Fibroblast of upper back skin (primary cell): ENCODE measurements around the gene POLR1G.
A peak's percentile ranks its signal among the peaks of the same experiment; 100 is the strongest.

ENCODE experiments used
- DNase-seq: peaks from one replicate; pipeline ENCODE4 v3.0.0-alpha.2; 2013

The POLR1G gene, protein sequence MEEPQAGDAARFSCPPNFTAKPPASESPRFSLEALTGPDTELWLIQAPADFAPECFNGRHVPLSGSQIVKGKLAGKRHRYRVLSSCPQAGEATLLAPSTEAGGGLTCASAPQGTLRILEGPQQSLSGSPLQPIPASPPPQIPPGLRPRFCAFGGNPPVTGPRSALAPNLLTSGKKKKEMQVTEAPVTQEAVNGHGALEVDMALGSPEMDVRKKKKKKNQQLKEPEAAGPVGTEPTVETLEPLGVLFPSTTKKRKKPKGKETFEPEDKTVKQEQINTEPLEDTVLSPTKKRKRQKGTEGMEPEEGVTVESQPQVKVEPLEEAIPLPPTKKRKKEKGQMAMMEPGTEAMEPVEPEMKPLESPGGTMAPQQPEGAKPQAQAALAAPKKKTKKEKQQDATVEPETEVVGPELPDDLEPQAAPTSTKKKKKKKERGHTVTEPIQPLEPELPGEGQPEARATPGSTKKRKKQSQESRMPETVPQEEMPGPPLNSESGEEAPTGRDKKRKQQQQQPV

DNA sequence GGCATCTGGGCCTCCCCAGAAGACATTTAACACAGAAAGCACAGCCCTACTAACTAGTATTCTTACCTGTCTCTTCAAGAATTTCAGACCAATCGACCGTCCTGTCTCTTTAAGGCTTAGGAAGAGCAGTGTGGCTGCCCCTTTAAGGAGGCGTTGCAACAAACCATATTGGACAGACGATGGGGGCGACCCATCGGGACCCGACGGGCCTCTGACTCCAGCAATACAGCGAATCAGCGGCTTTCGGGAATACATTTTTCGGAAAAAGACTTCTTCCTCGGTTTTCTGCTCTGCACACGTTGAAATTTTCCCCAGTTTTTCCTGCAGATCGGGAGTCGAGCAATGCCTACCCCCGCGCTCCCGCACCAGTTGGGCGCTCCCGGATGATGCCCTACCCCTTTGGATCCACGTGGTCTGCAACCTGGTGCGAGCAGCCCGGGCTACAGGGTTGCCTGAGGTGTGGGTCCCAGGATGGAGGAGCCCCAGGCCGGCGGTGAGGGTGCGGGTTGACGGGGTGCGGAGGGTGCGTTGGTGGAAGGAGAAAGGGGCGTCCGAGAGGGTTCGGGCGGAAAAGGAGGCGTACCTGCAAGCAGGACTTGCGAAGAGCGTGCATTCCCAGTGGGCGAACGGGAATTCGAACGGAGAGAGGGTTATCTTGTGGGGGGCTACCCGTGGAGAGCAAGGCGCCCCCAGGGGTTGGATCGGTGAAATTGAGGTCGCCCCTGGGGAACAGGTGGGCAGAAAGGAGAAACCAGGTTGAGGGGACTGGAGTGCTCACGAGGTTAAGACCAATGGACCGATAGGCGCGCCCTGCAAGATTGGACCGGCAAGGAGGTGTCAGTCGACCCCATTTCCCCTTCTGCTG is at the start of gene POLR1G:
POLR1G (plus strand) TSS at position 419 of the 865 bp plus-strand sequence; CDS start at position 472, 53 bp downstream.
- peak; percentile 80 for DNase-seq

DNA sequence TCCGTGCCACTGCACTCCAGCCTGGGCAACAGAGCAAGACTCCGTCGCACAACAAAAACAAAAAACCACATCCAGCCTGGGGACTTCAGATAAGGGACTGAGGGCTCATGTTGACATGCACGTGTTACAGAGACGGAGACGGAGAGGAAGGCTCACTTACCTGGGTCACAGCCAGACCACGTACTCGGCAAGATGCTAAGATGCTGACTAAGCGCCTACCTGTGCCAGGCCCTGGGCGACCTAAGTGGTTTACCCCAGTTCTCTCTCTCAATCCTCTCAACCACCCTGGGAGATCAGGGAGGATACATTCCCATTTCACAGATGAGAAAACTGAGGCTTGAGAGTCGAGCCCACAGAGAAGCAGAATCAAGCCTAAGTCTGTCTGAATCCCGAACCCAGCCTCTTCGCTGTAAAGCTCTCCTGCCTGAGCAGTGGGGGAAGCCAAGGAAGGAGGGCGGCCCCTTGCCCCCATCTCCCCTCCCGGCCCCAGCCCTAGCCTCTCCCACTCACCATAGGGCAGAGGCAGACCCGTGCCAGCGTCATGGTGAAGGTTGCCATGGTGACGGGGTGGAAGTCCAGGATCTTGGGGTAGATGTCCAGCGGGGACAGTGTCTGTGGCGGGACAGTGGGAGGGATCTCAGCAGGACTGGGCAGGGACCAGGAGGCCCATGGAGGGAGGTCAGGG is 49.5 kb upstream of the POLR1G start:
- DNase-seq: no peak

DNA sequence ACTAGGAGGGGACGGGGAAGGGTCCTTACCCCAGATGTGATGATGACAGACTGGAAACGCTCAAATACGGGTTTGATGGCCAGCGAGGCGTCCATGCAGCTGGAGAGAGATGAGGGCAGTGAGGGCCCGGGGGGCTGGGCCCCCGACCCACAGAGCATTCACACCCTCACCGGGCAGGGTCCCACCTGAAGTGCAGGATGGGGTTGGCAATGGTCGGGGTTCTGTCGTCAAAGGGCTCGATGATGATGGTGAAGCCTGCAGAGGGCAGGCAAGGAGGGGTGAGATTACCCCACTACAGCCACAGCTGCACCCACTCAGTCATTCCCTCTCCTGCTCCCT is 49.0 kb upstream of the POLR1G start:
- no peak for DNase-seq

DNA sequence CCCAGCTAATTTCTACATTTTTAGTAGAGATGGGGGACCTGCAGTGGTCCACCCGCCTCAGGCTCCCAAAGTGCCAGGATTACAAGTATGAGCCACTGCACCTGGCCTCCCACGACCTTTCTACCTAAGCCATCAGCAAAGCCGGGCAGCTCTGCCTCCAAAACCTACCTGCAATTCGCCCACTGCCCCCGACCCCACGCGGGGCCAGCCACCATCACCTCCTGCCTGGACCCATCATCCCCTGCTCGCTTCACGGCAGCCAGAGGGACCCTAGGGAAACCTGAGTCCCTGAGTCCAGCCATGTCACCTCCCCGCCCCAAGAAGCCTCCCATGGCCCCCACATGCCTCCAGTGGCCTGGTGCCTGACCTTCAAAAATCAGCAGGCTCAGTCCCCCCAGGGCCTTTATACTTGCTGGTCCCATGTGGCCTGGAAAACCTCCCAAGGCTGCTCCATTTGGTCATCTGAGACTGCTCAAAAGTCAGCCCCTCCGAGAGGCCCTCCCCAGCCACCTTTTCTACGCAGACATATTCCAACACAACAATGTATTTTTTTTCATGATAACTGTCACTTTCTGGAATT is 48.1 kb upstream of the POLR1G start:
- no peak for DNase-seq

DNA sequence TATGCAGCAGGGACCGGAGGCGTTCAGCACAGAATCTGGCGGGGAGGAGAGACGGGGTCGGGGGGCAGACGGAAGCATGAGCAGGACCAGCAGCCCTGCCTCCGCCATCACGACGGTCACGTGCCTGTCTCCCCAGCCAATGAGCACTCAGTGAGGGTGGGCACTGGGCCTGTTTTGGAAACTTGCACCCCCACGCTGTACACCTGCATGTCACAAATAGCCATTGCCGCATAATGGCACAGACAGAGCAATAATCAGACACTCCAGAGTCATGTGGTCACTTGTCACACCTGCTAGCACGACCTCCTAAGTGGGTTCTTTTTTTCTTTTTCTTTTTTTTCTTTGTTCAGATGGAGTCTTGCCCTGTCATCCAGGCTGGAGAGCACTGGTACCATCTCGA is 44.8 kb upstream of the POLR1G start:
- DNase-seq: no peak

DNA sequence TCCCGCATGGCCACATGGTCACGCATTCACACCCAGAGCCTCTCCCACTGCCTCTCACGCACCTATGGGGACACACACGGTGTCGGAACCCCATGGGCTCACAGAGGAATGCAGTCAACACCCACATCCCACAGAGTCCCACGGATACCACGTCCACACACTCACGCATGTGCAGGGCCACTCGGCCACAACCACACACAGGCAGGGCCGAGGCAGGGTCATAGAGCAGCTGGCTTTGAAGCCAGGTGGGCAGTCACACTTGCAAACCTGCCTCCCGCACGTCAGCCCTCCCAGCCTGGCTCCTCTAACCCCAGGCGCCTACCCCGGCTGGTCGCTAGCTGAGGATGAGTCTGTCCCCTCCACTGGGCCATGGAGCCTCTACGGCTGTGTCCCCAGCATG is 44.2 kb upstream of the POLR1G start:
- DNase-seq: no peak

DNA sequence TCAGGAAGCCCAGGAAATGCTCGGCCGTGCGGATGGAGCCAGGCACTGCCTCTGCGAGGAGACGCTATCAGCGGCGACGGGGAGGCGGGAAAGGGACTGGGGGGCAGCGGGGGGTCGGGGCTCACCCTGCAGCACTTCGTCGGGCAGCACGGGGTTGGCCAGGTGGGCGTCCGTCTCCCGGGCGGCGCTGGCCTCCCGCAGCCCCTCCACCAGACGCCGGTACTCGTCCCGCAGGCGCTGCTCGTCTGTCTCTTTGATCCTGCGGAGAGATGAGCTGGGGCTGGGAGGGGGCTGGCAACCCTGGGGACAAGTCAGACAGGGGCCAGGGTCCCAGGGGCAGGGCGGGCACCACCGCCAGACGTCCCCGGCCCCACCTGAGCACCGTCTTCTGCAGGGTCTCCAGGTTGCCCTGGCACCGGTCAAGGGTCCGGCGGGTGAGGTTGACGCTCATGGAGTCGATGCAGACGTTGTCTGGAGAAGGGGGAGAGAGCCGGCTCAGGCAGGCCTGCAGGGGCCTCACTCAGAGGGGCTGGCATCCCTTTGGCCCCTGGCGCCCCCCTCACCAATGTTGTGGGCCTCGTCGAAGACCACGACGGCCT is 42.5 kb upstream of the POLR1G start:
- no peak for DNase-seq

DNA sequence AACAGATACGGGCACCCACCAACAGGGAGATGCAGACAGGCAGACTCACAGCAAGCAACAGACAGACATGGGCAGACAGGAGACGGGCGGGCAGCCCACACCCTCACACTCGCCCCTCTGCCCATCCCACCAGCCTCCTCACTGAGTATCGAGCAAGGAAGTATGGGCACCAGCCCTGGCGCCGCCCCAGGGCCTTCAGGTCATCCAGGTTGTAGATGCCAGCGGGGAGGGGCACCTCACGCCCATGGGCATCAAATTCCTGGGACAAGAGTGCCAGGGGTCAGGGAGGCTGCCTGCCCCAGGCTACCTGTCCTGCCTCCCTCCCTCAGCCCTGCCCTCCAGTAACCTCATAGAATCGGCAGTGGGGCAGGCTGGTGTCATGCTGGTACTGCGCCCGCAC is 41.7 kb upstream of the POLR1G start:
- DNase-seq: no peak

DNA sequence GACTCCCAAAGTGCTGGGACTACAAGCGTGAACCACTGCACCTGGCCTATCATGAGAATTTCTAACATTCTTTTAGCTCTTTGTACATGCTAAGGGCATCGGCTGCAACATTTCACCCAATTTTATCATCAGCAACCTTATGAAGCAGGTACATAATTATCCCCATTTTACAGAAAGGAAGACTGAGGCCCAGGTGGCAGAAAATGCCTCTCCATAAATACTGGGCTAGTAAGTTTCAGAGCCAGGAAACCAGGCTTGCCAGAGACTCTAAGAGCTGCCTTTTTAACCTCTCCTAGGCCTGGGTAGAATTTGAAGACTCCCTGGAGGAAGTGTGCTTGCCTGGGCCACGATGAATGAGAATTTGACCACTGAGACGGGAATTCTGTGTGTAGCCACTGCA is 38.3 kb upstream of the POLR1G start:
- no peak for DNase-seq

DNA sequence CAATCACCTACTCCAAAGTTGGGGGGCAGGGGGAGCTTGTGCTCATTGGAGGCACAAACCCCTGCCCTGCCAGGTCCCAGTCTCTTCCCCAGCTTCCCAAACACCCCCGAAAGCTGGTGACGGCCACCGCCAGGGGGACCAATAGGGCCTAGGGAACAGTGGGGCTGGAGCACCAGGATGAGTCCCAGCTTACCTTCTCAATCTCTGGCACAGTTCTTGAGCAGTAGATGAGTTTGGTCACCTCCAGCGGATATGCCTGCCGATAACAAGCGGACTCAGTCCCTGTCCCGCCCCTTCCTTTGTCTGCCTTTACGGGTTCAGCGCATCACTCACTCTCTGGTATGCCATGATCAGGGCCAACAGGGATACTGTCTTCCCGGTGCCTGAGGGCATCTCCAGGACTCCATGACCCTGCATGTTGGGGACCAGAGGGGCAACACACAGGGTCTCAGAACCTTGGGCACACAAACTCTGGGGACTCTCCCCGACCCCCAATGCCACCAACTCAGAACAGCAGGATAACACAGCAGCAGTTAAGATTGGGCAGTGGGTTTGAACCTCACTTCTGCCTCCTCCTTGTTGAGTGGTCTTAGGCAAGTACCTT is 37.6 kb upstream of the POLR1G start:
- DNase-seq: no peak

DNA sequence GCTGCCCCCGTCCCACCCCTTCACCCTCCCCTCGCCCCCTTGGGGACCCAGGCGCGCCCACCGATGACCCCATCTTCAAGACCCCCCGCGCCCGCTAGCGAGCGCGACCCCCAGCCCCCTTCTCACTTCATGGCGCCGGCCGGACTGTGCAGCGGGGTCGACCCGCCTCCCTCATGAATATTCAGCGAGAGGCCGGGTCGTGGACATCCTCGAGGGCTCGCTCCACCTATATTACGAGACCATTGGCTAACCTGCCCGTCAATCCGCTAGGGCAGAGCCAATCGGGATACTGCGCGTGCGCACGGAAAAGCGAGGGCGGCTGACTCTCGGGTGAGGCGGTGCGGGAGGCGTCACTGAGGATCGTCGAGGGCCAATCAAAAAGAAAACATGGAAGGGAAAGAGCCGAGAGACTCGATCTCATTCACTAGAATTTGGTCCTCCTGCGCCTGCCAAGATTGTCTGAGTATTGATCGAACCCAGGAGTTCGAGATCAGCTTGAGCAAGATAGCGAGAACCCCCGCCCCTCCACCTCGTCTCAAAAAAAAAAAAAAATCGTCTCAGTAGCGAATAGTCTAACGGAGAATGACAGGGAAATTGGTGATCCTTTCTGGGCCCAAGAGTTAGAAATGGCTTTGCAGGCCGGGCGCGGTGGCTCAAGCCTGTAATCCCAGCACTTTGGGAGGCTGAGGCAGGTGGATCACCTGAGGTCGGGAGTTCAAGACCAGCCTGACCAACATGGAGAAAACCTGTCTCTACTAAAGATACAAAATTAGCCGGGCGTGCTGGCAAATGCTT is 35.8 kb upstream of the POLR1G start, which contains the start of gene ERCC2:
ERCC2 (minus strand) TSS at position 164 of the 795 bp plus-strand sequence; CDS start at position 131, 33 bp downstream.
- DNase-seq: peak; percentile 99

DNA sequence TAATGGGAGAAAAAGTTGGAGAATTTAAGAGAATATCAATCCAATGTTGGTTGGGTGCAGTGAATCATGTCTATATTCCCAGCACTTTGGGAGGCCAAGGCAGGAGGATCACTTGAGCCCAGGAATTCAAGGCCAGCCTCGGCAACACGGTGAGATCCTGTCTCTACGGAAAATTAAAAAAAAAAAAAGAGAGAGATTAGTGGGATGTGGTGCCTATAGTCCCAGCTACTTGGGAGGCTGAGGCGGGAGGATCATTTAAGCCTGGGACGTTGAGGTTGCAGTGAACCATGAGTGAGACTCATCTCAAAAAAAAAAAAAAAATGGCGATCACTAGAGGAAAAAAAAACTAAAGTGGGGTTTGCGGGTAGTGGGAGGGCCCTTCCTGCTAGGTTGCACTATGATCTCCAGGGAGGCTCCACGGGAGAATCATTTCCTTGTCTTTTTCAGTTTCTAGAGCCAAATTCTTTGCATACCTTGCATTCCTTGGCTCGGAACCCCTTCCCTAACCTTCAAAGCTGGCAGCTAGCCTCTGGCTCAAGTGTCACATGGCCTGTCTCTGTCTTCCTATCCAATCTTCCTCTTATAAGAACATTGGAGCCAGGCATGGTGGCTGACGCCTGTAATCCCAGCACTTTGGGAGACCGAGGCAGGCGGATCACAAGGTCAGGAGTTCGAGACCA is 30.3 kb upstream of the POLR1G start:
- DNase-seq: peak; percentile 100

DNA sequence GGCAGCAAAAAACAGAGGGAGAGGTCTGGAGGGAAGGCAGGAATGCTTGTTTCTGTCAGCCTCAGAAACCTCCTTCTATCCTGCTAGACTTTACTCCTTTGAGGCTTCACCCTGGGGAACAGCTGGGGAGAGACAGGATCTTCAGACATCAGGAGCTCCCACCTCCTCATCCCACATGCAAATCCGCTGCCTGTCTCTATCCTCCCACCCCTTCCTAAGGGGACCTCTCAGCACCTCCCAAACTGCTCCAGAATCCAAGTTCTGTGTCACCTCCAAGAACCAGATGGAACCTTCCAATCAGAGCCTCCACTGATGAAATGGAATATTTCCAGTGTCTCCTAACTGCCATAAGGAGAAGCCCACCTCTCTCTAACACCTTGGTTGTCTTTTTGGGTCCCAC is 26.3 kb upstream of the POLR1G start:
- no peak for DNase-seq

DNA sequence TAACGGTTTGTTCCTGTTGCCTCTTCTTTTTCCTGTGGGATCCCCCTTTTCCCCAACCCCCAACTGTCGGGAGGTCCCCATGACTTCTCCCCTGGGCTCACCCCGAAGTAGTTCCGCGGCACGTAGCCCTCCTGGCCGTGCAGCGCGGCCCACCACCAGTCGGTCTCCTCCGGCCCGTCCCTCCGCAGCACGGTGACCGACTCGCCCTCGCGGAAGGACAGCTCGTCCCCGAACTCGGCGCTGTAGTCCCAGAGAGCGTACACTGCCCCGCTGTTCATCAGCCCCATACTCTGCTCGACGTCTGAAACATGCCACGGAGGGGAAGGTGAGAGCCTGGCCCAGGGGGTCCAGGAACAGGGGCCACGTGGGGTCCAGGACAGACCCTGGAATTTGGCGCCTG is 24.0 kb upstream of the POLR1G start:
- no peak for DNase-seq

DNA sequence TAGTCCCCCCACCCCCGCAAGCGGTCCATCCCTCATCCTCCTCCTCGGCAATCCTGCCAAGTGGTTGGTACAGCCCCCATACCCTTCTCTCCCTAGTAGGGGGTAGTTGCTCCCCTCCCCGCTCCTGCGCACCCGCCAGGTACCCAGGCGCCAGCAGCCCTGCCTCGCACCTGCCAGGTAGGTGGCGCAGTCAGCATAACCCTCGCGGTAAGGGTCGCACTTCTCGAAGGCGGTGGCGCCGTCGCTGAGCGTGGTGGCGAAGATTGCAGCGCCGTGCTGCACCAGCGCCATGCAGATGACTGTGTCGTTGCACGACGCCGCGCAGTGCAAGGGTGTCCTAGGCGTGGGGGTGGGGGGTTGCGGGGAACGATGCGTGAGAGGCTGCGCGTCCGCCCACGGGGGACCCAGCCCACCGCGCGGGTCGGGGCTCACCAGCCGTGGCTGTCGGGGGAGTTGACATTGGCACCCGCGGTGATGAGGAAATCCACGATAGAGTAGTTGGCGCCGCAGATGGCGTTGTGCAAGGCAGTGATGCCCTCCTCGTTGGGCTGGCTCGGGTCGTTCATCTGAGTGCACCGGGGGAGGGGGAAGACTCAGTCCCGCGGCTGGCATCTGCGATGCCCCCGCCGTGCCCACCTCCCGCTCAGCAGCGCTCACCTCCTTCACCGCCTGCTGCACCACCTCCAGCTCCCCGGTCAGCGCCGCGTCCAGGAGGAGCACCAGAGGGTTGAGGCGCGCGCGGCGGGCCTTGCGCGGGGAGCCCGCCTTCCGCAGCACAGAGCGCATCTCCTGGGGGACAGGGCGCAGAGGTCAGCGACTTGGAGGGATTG is 20.8 kb upstream of the POLR1G start:
- no peak for DNase-seq

DNA sequence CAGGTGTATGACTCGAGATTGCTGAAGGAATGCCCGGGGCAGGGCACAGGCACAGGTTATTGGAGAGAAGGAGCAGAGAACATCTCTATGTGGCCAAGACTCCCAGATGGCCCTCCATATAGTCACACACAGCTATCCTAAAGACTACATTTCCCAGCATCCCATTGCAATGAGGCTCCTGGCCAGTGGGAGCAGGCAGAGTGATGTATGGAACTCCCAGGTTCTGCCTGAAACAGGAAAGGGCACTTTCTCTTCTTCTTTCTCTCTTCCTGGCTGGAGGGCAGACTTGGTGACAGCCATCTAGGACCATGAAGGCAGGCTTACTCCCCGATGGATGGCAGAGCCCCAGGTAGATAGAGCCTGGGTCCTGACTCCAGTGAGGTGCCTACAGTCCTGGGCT is 15.1 kb upstream of the POLR1G start:
- no peak for DNase-seq

DNA sequence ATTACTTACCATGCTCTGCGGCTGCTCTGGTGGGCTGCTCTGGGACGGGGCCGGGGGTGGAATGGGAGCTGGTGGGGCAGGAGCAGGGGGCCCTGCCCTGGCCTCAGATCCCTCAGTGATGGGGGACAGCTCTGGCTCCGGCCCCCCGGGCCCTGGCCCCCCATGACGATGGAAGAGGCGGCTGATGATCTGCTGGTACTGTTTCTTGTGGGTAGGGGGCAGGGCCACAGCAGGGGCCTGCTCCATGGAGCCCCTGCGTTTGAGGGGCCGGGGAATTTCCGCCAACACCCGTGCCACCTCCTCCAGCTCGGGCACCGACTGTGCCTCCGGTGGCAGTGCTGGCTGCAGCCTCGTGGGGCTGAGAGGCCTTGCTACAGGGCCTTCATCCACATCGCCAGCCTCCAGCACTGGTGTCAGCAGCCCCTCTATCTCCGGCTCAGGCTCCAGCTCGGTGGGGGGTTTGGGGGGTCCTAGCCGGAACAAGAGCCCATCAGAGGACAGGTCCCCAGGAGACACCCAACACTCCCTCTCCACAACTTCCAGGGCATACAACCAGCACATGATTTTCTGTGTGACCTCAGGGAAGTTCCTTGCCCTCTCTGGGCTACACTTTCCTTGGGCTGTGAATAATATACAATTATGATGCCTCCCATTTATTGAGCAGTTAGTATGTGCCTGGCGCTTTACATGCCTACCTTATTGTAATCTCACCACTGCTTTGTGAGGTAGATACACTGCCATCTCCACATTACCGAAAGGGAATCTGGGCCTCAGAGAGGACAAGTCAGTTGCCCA is 14.4 kb upstream of the POLR1G start:
- no peak for DNase-seq

DNA sequence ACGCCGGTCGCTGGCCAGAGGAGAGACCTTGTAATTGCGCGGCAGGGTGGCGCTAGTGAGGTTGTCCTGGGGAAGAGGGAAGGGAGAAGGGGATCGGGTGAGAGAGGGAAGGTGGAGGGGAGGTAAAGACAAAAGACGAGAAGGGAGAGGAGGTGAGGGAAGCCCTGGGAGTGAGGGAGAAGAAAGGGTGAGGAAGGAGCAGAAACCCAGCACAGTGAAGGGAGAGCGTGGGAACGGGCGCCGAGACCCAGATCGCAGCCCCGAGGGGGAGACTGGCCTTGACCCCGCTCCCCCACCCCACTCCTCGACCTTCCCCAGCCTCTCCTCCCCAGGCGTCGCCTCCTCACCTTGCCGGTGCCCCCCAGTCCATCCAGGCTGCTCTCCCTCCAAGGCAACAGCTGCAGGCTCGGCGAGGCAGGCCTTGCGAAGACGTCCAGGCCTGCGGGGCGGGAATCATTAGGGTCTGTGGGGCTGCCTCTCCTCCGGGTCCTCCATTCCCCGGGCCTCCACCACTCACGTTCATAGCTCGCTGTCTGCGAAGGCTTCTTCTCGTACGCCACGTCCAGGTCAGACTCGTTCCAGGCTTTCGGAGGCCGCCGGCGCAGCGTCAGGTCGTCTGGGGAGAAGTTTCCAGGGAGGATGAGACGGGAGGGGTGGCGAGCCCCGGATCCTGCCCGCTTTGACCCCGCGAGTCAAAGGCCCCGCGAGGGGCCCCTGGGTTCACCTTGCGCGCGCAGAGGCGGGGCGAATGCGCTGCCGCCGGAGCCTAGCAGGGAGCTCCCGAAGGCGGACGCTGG is 10.4 kb upstream of the POLR1G start:
- DNase-seq: no peak
